Chondrocyte (in vitro differentiated cells): ENCODE measurements around the gene TMEM121B. TPM values are rescaled to one million over a fixed set of nuclear protein-coding genes. Genes with fewer than 3 reads are reported as not detected.

Experiments used
- DNase-seq: peaks from one replicate; pipeline ENCODE4 v3.0.0; 2021; ENCODE audit warnings: mixed read lengths, low spot score
- H3K27ac Mint-ChIP-seq: one replicate; pipeline ENCODE4 v1.8.0; 2021; ENCODE audit warnings: mild to moderate bottlenecking, moderate library complexity, mixed read lengths; ENCODE audit not compliant: unreplicated experiment
- H3K27me3 Mint-ChIP-seq: 2 replicates; pipeline ENCODE4 v1.8.0; 2021; ENCODE audit warnings: low read depth, mixed read lengths
- H3K36me3 Mint-ChIP-seq: 2 replicates; pipeline ENCODE4 v1.8.0; 2021; ENCODE audit warnings: low read depth, mixed read lengths
- H3K4me1 Mint-ChIP-seq: 2 replicates; pipeline ENCODE4 v1.8.0; 2021; ENCODE audit warnings: low read depth, mild to moderate bottlenecking, mixed read lengths
- H3K4me3 Mint-ChIP-seq: one replicate; pipeline ENCODE4 v1.8.0; 2021; ENCODE audit warnings: mild to moderate bottlenecking, moderate library complexity, mixed read lengths; ENCODE audit not compliant: unreplicated experiment
- H3K9me3 Mint-ChIP-seq: 2 replicates; pipeline ENCODE4 v1.8.0; 2021; ENCODE audit warnings: low read depth, mixed read lengths
- CTCF ChIP-seq: fragments of 200-600 bp; sonication (generic); IDR thresholded peaks from 2 replicates; pipeline ENCODE4 v1.5.0; 2021; ENCODE audit warnings: antibody characterized with exemption, mild to moderate bottlenecking, moderate library complexity
- total RNA-seq: library from RNA; stranded (reverse); gene quantifications from 3 replicates; pipeline ENCODE4 v1.2.1, GENCODE V29; 2021

TMEM121B gene
- total RNA-seq, 1 donor from 2014 or later, result 0.87 TPM

- DNase-seq, result peak; percentile 84
- Mint-ChIP-seq H3K4me3 (no peak overlapping the region), H3K27ac (no peak overlapping the region), H3K4me1 (no peaks in the 10 kb centered on the region), H3K9me3 (no peaks in the 10 kb centered on the region), H3K36me3 (peaks cover 8% of the 10 kb centered on the region), H3K27me3 (no peaks in the 10 kb centered on the region)
- TF ChIP-seq CTCF, result no peak
Observed at GRCh38 chr22:17108256-17109112, 12.7 kb downstream of the TMEM121B start.

DNA sequence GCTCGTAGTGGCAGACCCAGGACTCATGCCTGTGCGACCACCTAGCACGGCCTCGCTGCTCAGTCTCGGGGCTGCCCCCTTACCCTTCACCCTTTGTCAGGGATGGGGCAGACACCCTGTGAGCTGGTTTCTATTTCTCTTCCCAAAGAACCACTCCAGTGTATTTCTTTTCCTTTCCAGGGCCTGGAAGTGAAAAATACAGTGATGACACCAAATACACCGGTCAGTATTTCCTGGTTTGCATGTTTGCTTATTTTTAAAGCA lies 13.7 kb downstream of the TMEM121B start:
- no peaks in the 10 kb centered on the region for H3K4me1 Mint-ChIP-seq
- H3K27me3 Mint-ChIP-seq, result no peaks in the 10 kb centered on the region
- DNase-seq, result no peak
- H3K36me3 Mint-ChIP-seq, result peaks cover 13% of the 10 kb centered on the region
- TF ChIP-seq CTCF, result no peak
- H3K27ac Mint-ChIP-seq, result no peak overlapping the region
- H3K4me3 Mint-ChIP-seq, result no peak overlapping the region
- H3K9me3 Mint-ChIP-seq, result no peaks in the 10 kb centered on the region

DNA sequence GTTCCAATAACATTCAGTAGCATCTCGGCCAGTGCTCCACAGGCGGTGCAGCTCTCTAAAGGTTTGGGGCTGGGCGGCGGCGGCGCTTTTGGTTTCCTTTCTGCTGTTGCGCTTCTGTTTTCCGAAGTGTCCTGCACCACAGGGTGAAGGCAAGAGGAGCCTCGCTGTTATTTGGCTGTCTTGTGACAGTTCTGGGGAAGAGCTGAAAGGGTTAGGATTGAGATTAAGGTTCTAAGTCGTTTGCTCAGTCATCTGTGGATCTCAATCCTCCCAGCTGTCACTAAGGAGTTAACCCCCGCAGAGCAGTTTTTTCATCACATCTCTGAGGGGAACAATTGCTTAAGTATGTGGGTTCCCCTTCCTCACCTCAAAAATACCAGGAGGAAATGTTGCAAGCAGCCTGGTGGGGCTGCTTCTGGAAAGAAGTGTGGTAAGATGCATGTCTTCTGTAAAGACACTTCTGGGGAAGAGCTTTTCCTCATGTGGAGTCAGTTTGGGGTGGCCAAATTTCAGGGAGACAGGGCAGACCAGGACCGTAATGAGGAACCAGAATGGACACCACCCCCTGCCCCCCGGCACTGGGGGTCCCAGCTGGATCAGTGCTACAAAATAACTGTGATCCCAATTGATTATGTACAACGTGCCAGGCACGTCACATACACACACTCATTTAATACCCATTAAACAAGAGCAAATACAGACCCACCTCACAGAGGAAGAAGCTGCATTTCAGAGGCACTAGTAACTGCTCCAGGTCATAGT lies 14.2 kb downstream of the TMEM121B start:
- Mint-ChIP-seq H3K4me3 (no peak overlapping the region), H3K9me3 (no peaks in the 10 kb centered on the region), H3K36me3 (peaks cover 19% of the 10 kb centered on the region), H3K27ac (no peak overlapping the region), H3K4me1 (no peaks in the 10 kb centered on the region), H3K27me3 (no peaks in the 10 kb centered on the region)
- no peak for TF ChIP-seq CTCF
- DNase-seq, result no peak

- Mint-ChIP-seq H3K4me3 (no peak overlapping the region), H3K36me3 (peaks cover 25% of the 10 kb centered on the region), H3K4me1 (no peaks in the 10 kb centered on the region), H3K9me3 (no peaks in the 10 kb centered on the region), H3K27me3 (no peaks in the 10 kb centered on the region), H3K27ac (no peak overlapping the region)
- DNase-seq, result no peak
- no peak for TF ChIP-seq CTCF
Observed at GRCh38 chr22:17106161-17106784, 14.9 kb downstream of the TMEM121B start.
